ENCODE results near the gene GBP6.

DNA sequence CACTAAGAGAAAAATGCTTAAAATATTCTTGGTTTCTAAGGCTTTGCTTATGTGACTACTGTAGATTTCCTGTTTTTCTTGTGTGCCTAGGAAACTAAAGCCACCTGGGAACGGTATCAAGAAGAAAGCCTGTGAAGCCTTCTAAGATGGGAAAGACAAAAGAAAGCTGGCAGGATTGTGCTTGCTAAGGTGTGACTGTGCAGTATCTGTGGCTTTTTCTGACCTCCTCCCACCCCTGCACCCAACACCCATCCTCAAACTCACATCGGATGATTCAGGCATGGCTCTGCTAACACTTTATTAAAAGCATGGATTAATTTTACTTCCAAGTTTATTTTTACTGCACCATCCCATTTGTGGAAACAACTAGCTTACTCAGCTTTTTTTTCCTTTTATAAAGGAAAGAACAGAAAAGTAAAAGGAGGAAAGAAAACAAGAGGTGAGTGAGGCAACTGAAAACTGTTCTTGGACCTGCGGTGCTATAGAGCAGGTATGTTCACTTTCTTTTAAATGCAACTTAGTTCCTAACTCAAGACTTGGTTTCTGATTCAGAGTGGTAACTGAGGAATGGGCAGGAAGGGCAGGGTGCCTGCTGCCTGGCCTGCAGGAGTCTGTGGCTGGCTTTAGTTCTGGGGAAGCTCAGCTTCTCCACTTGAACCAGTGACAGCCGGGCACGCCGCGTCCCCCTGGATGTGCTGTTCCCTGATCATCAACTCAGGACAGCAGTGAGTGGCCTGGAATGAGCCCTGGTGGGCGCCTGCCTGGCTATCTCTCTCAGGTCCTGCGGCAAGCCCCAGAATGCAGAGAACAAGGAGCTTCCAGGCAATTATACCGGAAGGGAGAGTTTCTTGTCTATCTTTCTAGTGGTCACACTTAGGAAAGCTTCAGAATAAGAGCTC is at the start of gene GBP6:
- TF ChIP-seq, protein P1, sequence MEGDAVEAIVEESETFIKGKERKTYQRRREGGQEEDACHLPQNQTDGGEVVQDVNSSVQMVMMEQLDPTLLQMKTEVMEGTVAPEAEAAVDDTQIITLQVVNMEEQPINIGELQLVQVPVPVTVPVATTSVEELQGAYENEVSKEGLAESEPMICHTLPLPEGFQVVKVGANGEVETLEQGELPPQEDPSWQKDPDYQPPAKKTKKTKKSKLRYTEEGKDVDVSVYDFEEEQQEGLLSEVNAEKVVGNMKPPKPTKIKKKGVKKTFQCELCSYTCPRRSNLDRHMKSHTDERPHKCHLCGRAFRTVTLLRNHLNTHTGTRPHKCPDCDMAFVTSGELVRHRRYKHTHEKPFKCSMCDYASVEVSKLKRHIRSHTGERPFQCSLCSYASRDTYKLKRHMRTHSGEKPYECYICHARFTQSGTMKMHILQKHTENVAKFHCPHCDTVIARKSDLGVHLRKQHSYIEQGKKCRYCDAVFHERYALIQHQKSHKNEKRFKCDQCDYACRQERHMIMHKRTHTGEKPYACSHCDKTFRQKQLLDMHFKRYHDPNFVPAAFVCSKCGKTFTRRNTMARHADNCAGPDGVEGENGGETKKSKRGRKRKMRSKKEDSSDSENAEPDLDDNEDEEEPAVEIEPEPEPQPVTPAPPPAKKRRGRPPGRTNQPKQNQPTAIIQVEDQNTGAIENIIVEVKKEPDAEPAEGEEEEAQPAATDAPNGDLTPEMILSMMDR (IDR thresholded peaks at IDR 0.05) = no peak
- no peak for TF ChIP-seq POLR2A (IDR thresholded peaks at IDR 0.05)
- no peak for TF ChIP-seq POLR2AphosphoS5 (IDR thresholded peaks at IDR 0.05)
